Thyroid gland (tissue), 4 donors: ENCODE data around the gene BLOC1S4. TPM values are rescaled to one million over a fixed set of nuclear protein-coding genes. Genes with fewer than 3 reads are reported as not detected.

Experiments
- DNase-seq, 2 donors: peaks; one replicate each; pipeline ENCODE4 v3.0.0-alpha.2; 2019
- H3K27ac ChIP-seq, 3 donors: fragments of 200-600 bp; sonication (generic); 1 replicate in 2 of 3; 2 replicates in 1 of 3; pipeline ENCODE4 v1.5.1; 2016 to 2019; ENCODE audit warnings: mild to moderate bottlenecking in 1 of 3, moderate library complexity in 1 of 3
- H3K27me3 ChIP-seq: fragments of 200-600 bp; sonication (generic); one replicate; pipeline ENCODE4 v1.5.1; 2019
- H3K36me3 ChIP-seq, 2 donors: fragments of 200-600 bp; sonication (generic); one replicate each; pipeline ENCODE4 v1.5.1; 2016 to 2019
- H3K4me1 ChIP-seq, 2 donors: fragments of 200-600 bp; sonication (generic); one replicate each; pipeline ENCODE4 v1.5.1; 2017 to 2019
- H3K4me3 ChIP-seq, 3 donors: fragments of 200-600 bp; sonication (generic); replicated peaks in 1 of 3; 1 replicate in 2 of 3; 2 replicates in 1 of 3; pipeline ENCODE4 v1.5.1; 2016; ENCODE audit warnings: mild to moderate bottlenecking in 1 of 3
- H3K9me3 ChIP-seq: fragments of 200-600 bp; sonication (generic); one replicate; pipeline ENCODE4 v1.5.1; 2017
- CTCF ChIP-seq, 6 experiments: fragments of 200-600 bp in 3 of 6; fragments of 450-650 bp in 3 of 6; sonication (generic) in 3 of 6; IDR thresholded peaks; one replicate each; pipeline ENCODE4 v1.5.1; 2016 to 2019; ENCODE audit warnings: antibody characterized with exemption in 6 of 6, mild to moderate bottlenecking in 2 of 6, inconsistent platforms in 1 of 6, moderate library complexity in 1 of 6
- POLR2A ChIP-seq, 2 donors: fragments of 450-650 bp; IDR thresholded peaks; one replicate each; pipeline ENCODE4 v1.6.1; 2017; ENCODE audit warnings: antibody characterized with exemption in 2 of 2, mild to moderate bottlenecking in 2 of 2, moderate library complexity in 1 of 2
- WGBS, 2 donors: methylation state at CpG; one replicate each; pipeline ENCODE4 v1.1.5; 2017; 5-methylcytosine and 5-hydroxymethylcytosine counted together
- intact Hi-C: fragments of 100-400 bp; cut with DNase I; formaldehyde crosslinking; loops from one replicate; pipeline ENCODE4 v1.15.1; 2023
- total RNA-seq, 4 donors: library from RNA; depleted of rRNA; stranded (reverse); fragments of >200 nt; gene quantifications; one replicate each; pipeline ENCODE4 v1.2.3, GENCODE V29; 2016

Gene BLOC1S4
- total RNA-seq, 4 donors from 2014 or later: 11.7 to 31.3 (median 22.1) TPM

- Histone ChIP-seq H3K4me3 (no peak overlapping the region), H3K27ac (no peak overlapping the region), H3K36me3 (no peaks in the 10 kb centered on the region), H3K4me1 (peaks cover 0 to 8% of the 10 kb centered on the region in 2 donors), H3K27me3 (no peaks in the 10 kb centered on the region), H3K9me3 (no peaks in the 10 kb centered on the region)
- intact Hi-C loops: no loop called here
- no peak for DNase-seq
- WGBS, 2 donors: 83 to 93% methylated on average over 4 of the region's 4 CpGs
- no peak for TF ChIP-seq POLR2A (IDR thresholded peaks at IDR 0.05)
- TF ChIP-seq CTCF (IDR thresholded peaks at IDR 0.05): no peak
Measured at GRCh38 chr4:6686104-6686787, 29.7 kb upstream of the BLOC1S4 start.

DNA sequence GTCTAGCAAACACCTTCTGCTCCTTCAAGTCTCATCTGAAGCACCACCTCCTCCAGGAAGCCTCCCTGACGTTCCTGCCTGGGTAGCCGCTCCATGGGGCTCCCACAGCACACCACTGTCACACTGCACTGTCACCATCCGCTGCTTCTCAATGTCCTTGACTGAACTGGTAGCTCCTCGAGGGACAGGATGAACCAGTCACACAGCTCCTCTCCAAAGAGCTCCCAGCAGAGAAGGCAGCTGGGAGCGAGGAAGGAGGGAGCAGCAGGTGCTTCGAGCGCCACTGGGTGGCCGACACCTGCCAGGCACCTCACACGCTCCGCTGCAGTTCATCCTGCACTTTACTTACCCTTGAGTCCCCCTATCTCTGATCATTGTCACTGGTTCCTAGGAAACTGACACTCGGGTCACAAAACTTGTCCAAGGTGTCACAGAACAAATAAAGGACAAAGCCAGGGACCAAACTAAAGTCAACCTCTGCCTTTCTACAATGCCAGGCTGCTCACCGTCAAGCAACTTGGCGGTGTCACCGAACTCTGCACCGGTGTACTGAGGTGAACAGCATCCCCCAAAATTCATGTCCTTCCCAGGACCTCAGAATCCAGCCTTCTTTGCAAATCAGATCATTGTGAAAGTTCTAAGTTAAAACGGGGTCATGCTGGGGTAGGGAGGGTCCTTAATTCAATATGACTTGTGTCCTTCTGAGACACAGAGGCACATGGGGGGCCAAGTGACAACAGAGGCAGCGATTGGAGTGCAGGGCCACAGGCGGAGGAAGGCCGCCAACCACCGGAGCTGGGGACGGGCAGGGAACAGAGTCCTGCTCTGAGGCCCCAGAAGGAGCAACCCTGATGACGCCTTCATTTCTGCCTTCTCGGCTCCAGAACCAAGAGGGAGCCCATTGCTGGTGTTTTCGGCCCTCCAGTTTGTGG, 27.8 kb upstream of the BLOC1S4 start:
- TF ChIP-seq CTCF (IDR thresholded peaks at IDR 0.05) (no peak), POLR2A (IDR thresholded peaks at IDR 0.05) (no peak)
- no peak for DNase-seq
- no peak overlapping the region for H3K27ac ChIP-seq
- intact Hi-C loops: no loop called here
- peaks cover 0 to 8% of the 10 kb centered on the region in 2 donors for H3K4me1 ChIP-seq
- 85 to 90% methylated on average over 23 to 24 of the region's 24 CpGs for WGBS, 2 donors
- no peaks in the 10 kb centered on the region for H3K9me3 ChIP-seq
- no peak overlapping the region for H3K4me3 ChIP-seq
- H3K27me3 ChIP-seq: no peaks in the 10 kb centered on the region
- H3K36me3 ChIP-seq: no peaks in the 10 kb centered on the region

GRCh38 chr4:6688879-6689505, 27.0 kb upstream of the BLOC1S4 start:
- no peak overlapping the region for H3K27ac ChIP-seq
- H3K4me3 ChIP-seq: no peak overlapping the region
- no peak for TF ChIP-seq CTCF (IDR thresholded peaks at IDR 0.05)
- no peak for TF ChIP-seq POLR2A (IDR thresholded peaks at IDR 0.05)
- H3K4me1 ChIP-seq: peaks cover 0 to 8% of the 10 kb centered on the region in 2 donors
- DNase-seq: no peak
- H3K36me3 ChIP-seq: no peaks in the 10 kb centered on the region
- no peaks in the 10 kb centered on the region for H3K9me3 ChIP-seq
- 67 to 72% methylated on average over 15 to 16 of the region's 23 CpGs for WGBS, 2 donors
- intact Hi-C loops: no loop called here
- no peaks in the 10 kb centered on the region for H3K27me3 ChIP-seq

DNA sequence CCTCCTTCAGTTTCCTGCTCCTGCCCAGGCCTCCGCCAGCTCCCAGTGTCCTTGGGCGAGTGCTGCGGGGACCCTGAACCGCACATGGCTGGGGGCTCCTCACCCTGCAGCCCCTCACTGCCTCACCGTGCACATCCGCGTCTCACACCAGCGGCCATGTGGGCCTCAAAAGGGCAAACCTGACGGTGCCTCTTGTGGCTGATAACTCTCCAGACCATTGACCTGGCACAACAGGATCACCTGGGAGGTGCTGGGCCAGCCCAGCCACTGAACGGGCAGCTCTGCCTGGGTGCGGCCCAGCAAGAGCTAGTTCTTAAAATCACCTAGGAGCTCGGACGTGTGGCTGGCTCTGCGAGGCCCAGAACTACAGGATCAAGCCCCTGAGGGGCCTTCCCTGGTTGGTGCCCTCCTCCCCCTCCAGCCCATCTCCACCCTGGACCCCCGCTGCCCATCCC, 26.4 kb upstream of the BLOC1S4 start:
- H3K27me3 ChIP-seq: no peaks in the 10 kb centered on the region
- H3K36me3 ChIP-seq: no peaks in the 10 kb centered on the region
- no peak overlapping the region for H3K27ac ChIP-seq
- peak; percentile 49 to 53 for DNase-seq
- TF ChIP-seq CTCF (IDR thresholded peaks at IDR 0.05) (no peak), POLR2A (IDR thresholded peaks at IDR 0.05) (no peak)
- 54 to 59% methylated on average over 4 to 14 of the region's 15 CpGs for WGBS, 2 donors
- H3K9me3 ChIP-seq: no peaks in the 10 kb centered on the region
- peaks cover 0 to 8% of the 10 kb centered on the region in 2 donors for H3K4me1 ChIP-seq
- no peak overlapping the region for H3K4me3 ChIP-seq
- intact Hi-C loops: no loop called here
